HG03066 (cell line): Measurements from ENCODE around the gene PTGES3.
"Not testable (repeated sequence)": the region's sequence is repeated elsewhere in the genome, so short reads cannot be mapped to it uniquely, and the experiment has no call there.

Experiments
- ATAC-seq: cut with Tn5 transposase; IDR thresholded peaks from one replicate; pipeline ENCODE4 v1.9.1; 2021; ENCODE audit warnings: low read depth; ENCODE audit not compliant: unreplicated experiment

PTGES3 gene

GRCh38 chr12:56713345-56713744 lies 25.3 kb upstream of the PTGES3 start:
- ATAC-seq: no peak

- no peak for ATAC-seq
Measured at GRCh38 chr12:56709759-56710376, 21.8 kb upstream of the PTGES3 start.

GRCh38 chr12:56704522-56704921 lies 16.4 kb upstream of the PTGES3 start:
- ATAC-seq: not testable (repeated sequence)

- no peak for ATAC-seq
Measured at GRCh38 chr12:56699020-56699661, 11.1 kb upstream of the PTGES3 start.

GRCh38 chr12:56695327-56696101 lies 7.4 kb upstream of the PTGES3 start:
- ATAC-seq: no peak

DNA sequence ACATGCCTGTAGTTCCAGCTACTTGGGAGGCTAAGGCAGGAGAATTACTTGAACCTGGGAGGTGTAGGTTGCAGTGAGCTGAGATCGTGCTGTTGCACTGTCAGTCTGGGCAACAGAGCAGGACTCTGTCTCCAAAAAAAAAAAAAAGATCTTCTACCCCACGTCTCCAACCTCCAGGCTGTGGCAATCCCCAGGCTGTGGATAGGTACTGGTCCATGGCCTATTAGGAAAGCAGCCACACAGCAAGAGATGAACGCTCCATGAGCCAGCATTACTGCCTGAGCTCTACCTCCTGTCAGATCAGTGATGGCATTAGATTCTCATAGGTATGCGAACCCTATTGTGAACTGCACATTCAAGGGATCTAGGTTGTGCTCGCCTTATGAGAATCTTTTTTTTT lies 6.1 kb upstream of the PTGES3 start:
- ATAC-seq: no peak

DNA sequence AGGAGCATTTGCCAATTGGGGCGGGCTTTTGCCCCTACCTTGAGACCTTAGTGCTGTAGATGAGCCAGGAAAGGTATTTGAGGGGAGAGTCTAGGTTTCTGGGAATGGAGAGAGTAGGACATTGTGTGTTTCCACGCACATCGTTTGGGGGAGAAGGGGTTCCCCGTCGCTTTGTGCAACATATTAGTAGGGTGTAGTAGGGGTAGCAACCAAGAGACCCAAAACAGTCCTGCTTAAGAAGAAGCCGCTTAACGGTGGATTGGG lies 694 bp upstream of the PTGES3 start:
- no peak for ATAC-seq

- ATAC-seq: peak; percentile 8
Measured at GRCh38 chr12:56687223-56688128, 608 bp downstream of the PTGES3 start.

GRCh38 chr12:56684745-56685359 lies 3.2 kb downstream of the PTGES3 start:
- no peak for ATAC-seq

DNA sequence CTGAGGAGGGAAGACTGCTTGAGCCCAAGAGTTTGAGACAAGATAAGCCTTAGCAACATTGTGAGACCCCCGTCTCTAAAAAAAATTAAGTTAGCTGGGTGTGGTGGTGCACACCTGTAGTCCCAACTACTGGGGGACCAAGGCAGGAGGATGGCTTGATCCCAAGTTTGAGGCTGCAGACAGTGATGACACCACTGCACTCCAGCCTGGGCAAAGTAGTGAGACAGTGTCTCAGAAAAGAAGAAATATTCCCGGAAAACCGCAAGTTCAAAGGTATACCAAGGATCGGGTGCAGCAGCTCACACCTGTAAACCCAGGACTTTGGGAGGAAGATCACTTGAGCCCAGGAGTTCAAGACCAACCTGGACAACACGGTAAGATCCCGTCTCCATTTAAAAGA lies 5.8 kb downstream of the PTGES3 start:
- ATAC-seq: no peak

GRCh38 chr12:56679883-56680575 lies 8.1 kb downstream of the PTGES3 start:
- no peak for ATAC-seq

GRCh38 chr12:56678852-56679251 lies 9.2 kb downstream of the PTGES3 start:
- no peak for ATAC-seq

GRCh38 chr12:56677680-56678079 lies 10.4 kb downstream of the PTGES3 start:
- ATAC-seq: peak; percentile 65

DNA sequence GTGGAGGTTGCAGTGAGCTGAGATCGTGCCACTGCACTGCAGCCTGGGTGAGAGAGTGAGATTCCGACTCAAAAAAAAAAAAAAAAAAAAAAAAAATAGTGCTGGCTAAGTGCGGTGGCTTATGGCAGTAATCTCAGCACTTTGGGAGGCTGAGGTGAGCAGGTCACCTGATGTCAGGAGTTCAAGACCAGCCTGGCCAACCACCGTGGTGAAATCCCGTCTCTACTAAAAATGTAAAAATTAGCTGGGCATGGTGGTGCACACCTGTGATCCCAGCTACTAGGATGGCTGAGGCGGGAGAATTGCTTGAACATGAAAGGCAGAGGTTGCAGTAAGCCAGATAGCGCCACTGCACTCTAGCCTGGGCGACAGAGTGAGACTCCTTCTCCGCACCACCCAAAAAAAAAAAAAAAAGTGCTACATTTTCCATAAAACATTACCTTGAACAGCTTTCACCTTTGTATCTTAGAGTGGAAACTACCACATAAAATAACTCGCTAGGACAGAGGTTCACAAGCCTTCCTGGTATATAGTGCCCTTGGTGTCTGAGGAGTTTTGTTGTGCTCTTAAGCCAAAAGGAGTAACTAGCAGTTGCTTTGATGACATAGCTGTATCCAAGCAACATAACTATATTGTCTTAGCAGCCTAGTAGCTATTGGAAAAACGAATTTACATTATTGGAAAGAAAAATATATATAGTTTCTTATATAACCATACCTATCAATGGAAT lies 11.1 kb downstream of the PTGES3 start:
- no peak for ATAC-seq

GRCh38 chr12:56671608-56672007 lies 16.5 kb downstream of the PTGES3 start:
- no peak for ATAC-seq

DNA sequence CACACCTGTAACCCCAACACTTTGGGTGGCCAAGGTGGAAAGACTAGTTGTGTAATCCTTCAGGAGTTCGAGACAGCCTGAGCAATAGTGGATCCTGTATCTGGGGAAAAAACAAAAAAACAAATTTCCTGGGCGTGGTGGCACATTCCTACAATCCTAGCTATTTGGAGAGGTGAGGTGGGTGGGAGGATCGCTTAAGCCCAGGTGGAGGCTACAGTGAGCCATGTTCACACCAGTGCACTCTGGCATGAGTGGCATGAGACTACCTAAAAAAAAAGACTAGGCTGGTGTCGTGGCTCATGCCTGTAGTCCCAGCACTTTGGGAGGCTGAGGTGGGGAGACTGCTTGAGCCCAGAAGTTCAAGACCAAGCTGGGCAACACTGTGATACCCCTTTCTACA lies 17.2 kb downstream of the PTGES3 start:
- ATAC-seq: no peak

- no peak for ATAC-seq
Measured at GRCh38 chr12:56668197-56668457, 20.0 kb downstream of the PTGES3 start.

DNA sequence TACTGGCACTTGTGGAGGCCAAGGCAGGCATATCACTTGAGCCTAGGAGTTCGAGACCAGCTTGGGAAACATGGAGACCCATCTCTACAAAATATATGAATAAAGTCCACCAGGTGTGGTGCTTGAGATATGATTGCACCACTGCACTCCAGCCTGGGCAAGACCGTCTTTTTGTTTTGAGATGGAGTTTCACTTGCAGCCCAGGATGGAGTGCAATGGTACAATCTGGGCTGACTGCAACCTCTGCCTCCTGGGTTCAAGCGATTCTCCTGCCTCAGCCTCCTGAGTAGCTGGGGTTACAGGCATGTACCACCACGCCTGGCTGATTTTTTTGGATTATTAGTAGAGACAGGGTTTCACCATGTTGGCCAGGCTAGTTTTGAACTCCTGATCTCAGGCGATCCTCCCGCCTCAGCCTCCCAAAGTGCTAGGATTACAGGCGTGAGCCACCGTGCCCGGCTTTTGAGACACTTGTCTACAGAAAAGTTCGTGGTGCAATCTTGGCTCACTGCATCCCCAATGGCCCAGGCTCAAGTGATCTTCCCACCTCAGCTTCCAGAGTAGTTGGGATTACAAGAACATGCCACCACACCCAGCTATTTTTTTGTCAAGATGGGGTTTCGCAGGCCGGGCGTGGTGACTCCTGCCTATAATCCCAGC lies 26.0 kb downstream of the PTGES3 start:
- ATAC-seq: no peak

DNA sequence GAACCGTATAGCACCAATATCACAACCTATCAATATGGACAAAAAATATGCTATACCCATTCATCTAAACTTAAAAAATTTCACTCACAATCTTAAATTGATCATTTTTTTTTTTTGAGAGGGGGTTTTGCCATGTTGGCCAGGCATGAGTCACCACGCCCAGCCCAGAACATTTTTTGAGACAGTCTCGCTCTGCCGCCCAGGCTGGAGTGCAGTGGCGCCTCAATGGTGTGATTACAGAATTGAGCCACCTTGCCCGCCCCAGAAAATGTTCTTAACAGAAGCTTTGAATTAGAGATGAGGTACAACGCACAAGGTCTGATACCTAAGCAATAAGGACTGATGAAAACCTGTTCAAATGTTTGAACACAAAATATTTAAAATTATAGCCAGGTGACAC lies 26.5 kb downstream of the PTGES3 start:
- no peak for ATAC-seq
